Gastroesophageal sphincter (tissue), 4 donors: ENCODE results near the gene INO80C. TPM values are rescaled to one million over a fixed set of nuclear protein-coding genes. Genes with fewer than 3 reads are reported as not detected.

Experiments
- ATAC-seq: fragments of 150-250 bp; one replicate; pipeline ENCODE4 v1.9.1; 2016; ENCODE audit warnings: mild to moderate bottlenecking, moderate library complexity
- H3K27ac ChIP-seq, 4 donors: fragments of 200-600 bp; sonication (generic) in 3 of 4; 1 replicate in 3 of 4; 2 replicates in 1 of 4; pipeline ENCODE4 v1.5.1; 2016 to 2019
- H3K27me3 ChIP-seq: fragments of 200-600 bp; sonication (generic); one replicate; pipeline ENCODE4 v1.5.1; 2019
- H3K36me3 ChIP-seq, 2 donors: fragments of 200-600 bp; sonication (generic); one replicate each; pipeline ENCODE4 v1.5.1; 2019; ENCODE audit warnings: control low read depth in 1 of 2
- H3K4me1 ChIP-seq, 3 donors: fragments of 200-600 bp; sonication (generic); 1 replicate in 2 of 3; 2 replicates in 1 of 3; pipeline ENCODE4 v1.5.1; 2016 to 2019; ENCODE audit warnings: control low read depth in 2 of 3
- H3K4me3 ChIP-seq, 2 donors: fragments of 200-600 bp; sonication (generic); one replicate each; pipeline ENCODE4 v1.5.1; 2019; ENCODE audit warnings: mild to moderate bottlenecking in 1 of 2, moderate library complexity in 1 of 2
- H3K9me3 ChIP-seq, 3 donors: fragments of 200-600 bp; sonication (generic); one replicate each; pipeline ENCODE4 v1.5.1; 2017 to 2019; ENCODE audit warnings: control low read depth in 2 of 3
- CTCF ChIP-seq, 4 experiments: fragments of 200-600 bp in 2 of 4; fragments of 450-650 bp in 2 of 4; sonication (generic) in 1 of 4; IDR thresholded peaks; one replicate each; pipeline ENCODE4 v1.5.1; 2017 to 2019; ENCODE audit warnings: antibody characterized with exemption in 4 of 4, mild to moderate bottlenecking in 2 of 4, moderate library complexity in 2 of 4
- EP300 ChIP-seq: sonication (generic); formaldehyde crosslinking; IDR thresholded peaks from one replicate; pipeline ENCODE4 v1.6.1; 2017; ENCODE audit warnings: antibody characterized with exemption, mild to moderate bottlenecking
- POLR2A ChIP-seq, 2 donors: fragments of 450-650 bp; IDR thresholded peaks; one replicate each; pipeline ENCODE4 v1.6.1; 2017; ENCODE audit warnings: antibody characterized with exemption in 2 of 2, mild to moderate bottlenecking in 2 of 2, moderate library complexity in 1 of 2
- POLR2AphosphoS5 ChIP-seq: sonication (generic); formaldehyde crosslinking; IDR thresholded peaks from one replicate; pipeline ENCODE4 v1.6.1; 2017; ENCODE audit warnings: antibody characterized with exemption
- WGBS, 2 donors: methylation state at CpG; one replicate each; pipeline ENCODE4 v1.1.5; 2018; ENCODE audit warnings: low coverage in 1 of 2; 5-methylcytosine and 5-hydroxymethylcytosine counted together
- total RNA-seq, 4 donors: library from RNA; depleted of rRNA; stranded (reverse); fragments of >200 nt; gene quantifications; one replicate each; pipeline ENCODE4 v1.1.0, GENCODE V29; 2016

INO80C gene
- total RNA-seq, 4 donors from 2014 or later = 5.8 to 13.6 (median 8.6) TPM

GRCh38 chr18:35431374-35431741 is 66.4 kb downstream of the INO80C start:
- H3K4me1 ChIP-seq = no peaks in the 10 kb centered on the region
- no peak overlapping the region for H3K4me3 ChIP-seq
- WGBS, 2 donors = 62 to 80% methylated on average over 6 of the region's 6 CpGs
- no peaks in the 10 kb centered on the region for H3K27me3 ChIP-seq
- TF ChIP-seq EP300 = no peak
- TF ChIP-seq POLR2A (IDR thresholded peaks at IDR 0.05) = no peak
- no peak for TF ChIP-seq CTCF (IDR thresholded peaks at IDR 0.05)
- TF ChIP-seq POLR2AphosphoS5 = no peak
- no peak for ATAC-seq
- no peak overlapping the region for H3K27ac ChIP-seq
- no peaks in the 10 kb centered on the region for H3K36me3 ChIP-seq
- H3K9me3 ChIP-seq = peaks cover 0 to 8% (median 0%) of the 10 kb centered on the region in 3 donors

- H3K27ac ChIP-seq = no peak overlapping the region
- no peaks in the 10 kb centered on the region for H3K4me1 ChIP-seq
- 49 to 69% methylated on average over 4 of the region's 4 CpGs for WGBS, 2 donors
- peaks cover 0 to 7% (median 0%) of the 10 kb centered on the region in 3 donors for H3K9me3 ChIP-seq
- no peak for TF ChIP-seq POLR2A (IDR thresholded peaks at IDR 0.05)
- no peak for TF ChIP-seq POLR2AphosphoS5
- TF ChIP-seq CTCF (IDR thresholded peaks at IDR 0.05) = no peak
- no peak for TF ChIP-seq EP300
- ATAC-seq = no peak
- no peaks in the 10 kb centered on the region for H3K27me3 ChIP-seq
- H3K36me3 ChIP-seq = no peaks in the 10 kb centered on the region
- H3K4me3 ChIP-seq = no peak overlapping the region
Measured at GRCh38 chr18:35430721-35431373, 66.9 kb downstream of the INO80C start.

- no peak overlapping the region for H3K27ac ChIP-seq
- no peak overlapping the region for H3K4me3 ChIP-seq
- H3K9me3 ChIP-seq = no peaks in the 10 kb centered on the region
- WGBS, 2 donors = 77 to 88% methylated on average over 4 of the region's 5 CpGs
- ATAC-seq = no peak
- no peaks in the 10 kb centered on the region for H3K36me3 ChIP-seq
- H3K27me3 ChIP-seq = no peaks in the 10 kb centered on the region
- no peaks in the 10 kb centered on the region for H3K4me1 ChIP-seq
- no peak for TF ChIP-seq POLR2AphosphoS5
- no peak for TF ChIP-seq EP300
- TF ChIP-seq CTCF (IDR thresholded peaks at IDR 0.05) = no peak
- TF ChIP-seq POLR2A (IDR thresholded peaks at IDR 0.05) = no peak
Measured at GRCh38 chr18:35426786-35427185, 71.0 kb downstream of the INO80C start.

GRCh38 chr18:35424356-35424755 is 73.4 kb downstream of the INO80C start:
- H3K4me3 ChIP-seq = no peak overlapping the region
- no peak for ATAC-seq
- H3K4me1 ChIP-seq = no peaks in the 10 kb centered on the region
- H3K36me3 ChIP-seq = no peaks in the 10 kb centered on the region
- H3K27me3 ChIP-seq = no peaks in the 10 kb centered on the region
- no peak overlapping the region for H3K27ac ChIP-seq
- H3K9me3 ChIP-seq = peaks cover 0 to 2% (median 0%) of the 10 kb centered on the region in 3 donors
- 83 to 89% methylated on average over 2 to 3 of the region's 3 CpGs for WGBS, 2 donors
- TF ChIP-seq POLR2AphosphoS5 (no peak), EP300 (no peak), POLR2A (IDR thresholded peaks at IDR 0.05) (no peak), CTCF (IDR thresholded peaks at IDR 0.05) (no peak)

- no peaks in the 10 kb centered on the region for H3K36me3 ChIP-seq
- TF ChIP-seq EP300 = no peak
- TF ChIP-seq POLR2AphosphoS5 = no peak
- no peak for TF ChIP-seq CTCF (IDR thresholded peaks at IDR 0.05)
- no peak for TF ChIP-seq POLR2A (IDR thresholded peaks at IDR 0.05)
- 60% methylated on average over 1 to 2 of the region's 3 CpGs for WGBS, 2 donors
Measured at GRCh38 chr18:35422237-35422636, 75.5 kb downstream of the INO80C start.

More at GRCh38 chr18:35422237-35422636, 75.5 kb downstream of the INO80C start:
- Histone ChIP-seq H3K4me3 (no peak overlapping the region), H3K9me3 (peaks cover 0 to 17% (median 0%) of the 10 kb centered on the region in 3 donors), H3K27ac (no peak overlapping the region), H3K4me1 (no peaks in the 10 kb centered on the region), H3K27me3 (no peaks in the 10 kb centered on the region)
- no peak for ATAC-seq
